ENCODE measurements around the gene IQSEC1.

Gene IQSEC1

DNA sequence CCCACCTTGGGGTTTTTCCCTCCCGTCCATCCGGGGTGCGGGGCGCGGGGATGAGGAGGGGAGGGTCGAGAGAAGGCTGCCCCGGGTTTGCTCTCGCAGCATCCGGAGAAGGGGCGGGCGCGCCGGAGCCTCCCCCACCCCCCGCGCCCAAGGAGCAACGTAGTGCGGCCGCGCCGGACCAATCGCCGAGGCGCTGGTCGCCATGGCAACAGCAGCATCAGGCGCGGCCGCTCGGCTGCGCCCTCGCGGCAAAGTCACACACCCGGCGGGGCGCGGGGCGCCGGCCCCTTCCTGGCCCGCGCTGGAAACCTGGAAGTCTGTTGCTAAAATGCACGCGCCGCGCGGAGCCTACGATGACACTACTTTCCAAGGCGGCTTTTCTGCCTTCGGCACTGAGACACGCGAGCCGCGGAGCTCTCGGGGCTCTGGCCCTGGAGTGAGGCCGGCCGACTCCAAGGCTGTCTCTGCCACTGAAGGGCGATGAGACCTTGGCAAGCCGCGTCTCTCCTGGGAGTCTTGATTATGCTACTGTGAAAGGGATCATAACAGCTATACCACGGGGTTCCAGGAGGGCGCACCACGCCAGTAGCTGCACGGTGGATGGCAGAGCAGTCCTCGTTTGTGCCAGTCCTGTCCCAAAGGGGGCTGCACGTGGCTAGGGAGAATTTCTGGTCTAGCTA lies at the start of gene IQSEC1:
TSS of gene IQSEC1 (minus strand) at position 104 of the 680 bp plus-strand sequence. CDS start 415 bp downstream, outside the sequence.
- peaks cover 3% of the 10 kb centered on the region for H3K36me3 Mint-ChIP-seq
- peaks cover 9% of the 10 kb centered on the region for H3K27me3 Mint-ChIP-seq
- no peaks in the 10 kb centered on the region for H3K9me3 Mint-ChIP-seq
- H3K4me3 Mint-ChIP-seq: peak within 1 kb of the TSS; percentile 88
- peak; percentile 86 for ATAC-seq
- H3K27ac Mint-ChIP-seq: peak within 1 kb of the TSS; percentile 85
- H3K4me1 Mint-ChIP-seq: peaks cover 63% of the 10 kb centered on the region

DNA sequence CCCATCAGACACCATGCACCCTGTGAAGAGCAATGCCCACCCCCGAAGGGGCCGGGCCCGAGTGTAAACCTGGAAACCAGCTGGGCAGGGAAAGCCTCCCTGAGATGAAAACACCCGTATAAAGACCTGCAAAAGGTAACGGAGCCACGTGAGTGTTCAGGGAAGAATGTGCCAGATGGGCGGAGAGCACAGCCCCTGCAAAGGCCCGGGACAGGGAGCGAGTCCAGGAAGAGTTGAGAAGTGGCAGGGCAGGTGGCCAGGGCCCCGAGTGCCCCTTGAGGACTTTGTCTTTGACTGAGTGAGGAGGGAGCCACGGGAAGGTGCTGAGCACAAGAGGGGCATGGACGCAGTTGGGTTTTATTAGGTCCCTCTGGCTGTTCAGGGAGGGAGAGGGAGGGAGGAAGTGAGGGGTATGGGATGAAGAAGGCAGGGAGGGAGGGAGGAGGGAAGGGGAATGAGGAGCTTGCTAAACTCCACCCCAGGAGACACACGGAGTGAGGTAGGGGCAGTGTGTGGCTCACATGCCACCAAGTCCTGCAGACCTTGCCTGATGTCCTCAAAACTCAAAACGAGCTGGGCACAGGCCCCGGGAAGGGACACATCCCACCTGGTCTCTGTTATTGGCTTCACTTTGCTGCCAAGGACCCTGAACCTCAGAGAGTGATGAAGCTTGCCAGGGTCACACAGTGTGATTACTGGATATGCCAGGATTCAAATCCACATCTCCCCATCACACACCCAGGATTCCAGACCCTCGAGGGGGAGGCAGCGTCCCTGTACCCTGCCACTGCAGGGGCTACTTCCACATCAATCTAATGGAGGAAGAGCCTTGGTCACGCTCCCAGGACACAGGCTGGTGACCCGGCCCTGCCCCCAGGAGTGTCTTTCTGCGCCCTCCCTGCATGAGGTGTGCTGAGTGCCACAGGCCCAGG lies 49.1 kb upstream of the IQSEC1 start:
- ATAC-seq: no peak
- Mint-ChIP-seq H3K4me1 (peaks cover 4% of the 10 kb centered on the region), H3K4me3 (no peak overlapping the region), H3K36me3 (no peaks in the 10 kb centered on the region), H3K27me3 (no peaks in the 10 kb centered on the region), H3K27ac (peak overlapping the region; percentile 73), H3K9me3 (no peaks in the 10 kb centered on the region)

DNA sequence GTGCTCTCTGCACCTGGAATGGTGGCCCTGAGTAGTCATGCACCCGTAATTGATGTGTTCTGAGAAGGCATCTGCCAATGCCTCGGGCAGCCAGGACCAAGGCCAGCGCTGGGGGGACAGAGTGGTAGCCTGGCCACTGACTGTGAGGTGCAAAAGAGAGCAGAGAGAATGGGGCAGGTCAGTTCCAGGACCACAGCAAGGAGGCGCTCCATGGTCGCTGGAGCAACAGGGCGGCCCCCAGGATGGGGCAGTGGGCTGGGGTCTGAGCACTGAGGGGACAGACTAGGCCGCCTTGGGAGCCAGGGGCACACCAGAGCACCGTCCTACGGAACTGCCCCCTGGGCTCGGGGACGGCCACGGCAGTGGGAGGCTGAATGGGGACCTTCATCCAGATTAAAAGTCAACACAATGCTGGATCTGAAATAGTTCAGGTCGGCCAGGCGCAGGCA lies 48.3 kb upstream of the IQSEC1 start:
- Mint-ChIP-seq H3K4me3 (no peak overlapping the region), H3K9me3 (no peaks in the 10 kb centered on the region), H3K36me3 (no peaks in the 10 kb centered on the region), H3K27ac (peak overlapping the region; percentile 73), H3K4me1 (peaks cover 4% of the 10 kb centered on the region), H3K27me3 (no peaks in the 10 kb centered on the region)
- ATAC-seq: no peak

DNA sequence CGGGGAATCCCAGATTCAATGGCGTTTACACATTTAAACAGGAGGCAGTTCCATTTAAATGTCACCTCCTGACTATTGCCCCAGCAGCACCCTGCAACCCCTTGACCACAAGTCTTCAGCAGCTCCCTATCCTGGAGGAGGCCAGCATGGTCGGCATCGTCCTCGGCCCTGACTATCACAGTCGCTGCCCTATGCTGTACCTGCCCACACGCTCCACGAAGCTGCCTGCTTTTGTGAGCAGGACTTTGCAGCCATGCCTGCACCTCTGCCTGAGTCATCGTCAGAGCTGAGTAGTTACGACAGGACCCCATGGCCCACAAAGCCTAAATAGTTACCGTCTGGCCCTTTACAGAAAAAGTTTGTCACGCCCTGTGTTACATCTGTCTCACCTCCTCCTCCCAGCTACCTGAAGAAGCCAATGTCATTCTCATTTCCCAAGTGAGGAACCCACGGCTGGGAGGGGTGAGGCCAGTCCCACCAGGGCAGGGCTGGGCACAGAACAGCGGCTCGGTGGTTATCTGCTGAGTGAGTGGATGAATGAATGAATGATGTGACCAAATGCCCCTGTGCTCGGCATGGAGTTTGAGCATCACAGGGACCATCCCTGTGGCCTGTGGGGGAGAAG lies 47.8 kb upstream of the IQSEC1 start:
- no peaks in the 10 kb centered on the region for H3K36me3 Mint-ChIP-seq

DNA sequence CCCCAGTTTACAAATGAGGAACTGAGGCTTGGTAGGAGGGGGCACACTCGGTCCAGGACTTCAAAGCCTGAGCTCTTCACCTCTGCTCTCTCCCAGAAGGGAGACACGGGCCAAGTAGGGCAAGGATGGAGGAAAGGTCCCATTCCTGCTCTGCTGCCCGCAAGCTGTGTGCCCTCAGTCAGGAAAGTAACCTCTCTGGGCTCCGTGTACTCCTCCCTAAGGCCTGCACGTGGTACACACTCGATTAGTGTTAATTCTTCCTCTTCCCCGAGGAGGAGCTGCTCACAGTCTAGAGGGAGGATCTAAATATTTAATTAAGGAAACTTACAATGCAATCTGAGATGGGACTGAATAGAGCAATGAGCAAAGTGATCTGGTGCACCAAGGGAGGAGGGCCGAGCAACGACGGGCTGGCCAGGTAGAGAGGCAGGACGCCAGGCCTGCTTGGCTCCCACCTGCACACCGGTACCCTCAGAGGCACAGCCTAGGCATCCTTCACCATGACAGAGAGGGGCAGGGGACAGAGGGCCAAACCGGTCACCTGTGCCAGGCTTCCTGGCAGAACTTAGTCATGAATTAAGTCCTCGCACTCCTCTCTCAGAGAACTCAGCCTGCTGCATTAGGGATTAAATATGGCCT lies 47.2 kb upstream of the IQSEC1 start:
- Mint-ChIP-seq H3K27me3 (no peaks in the 10 kb centered on the region), H3K27ac (no peak overlapping the region), H3K4me1 (peaks cover 4% of the 10 kb centered on the region), H3K4me3 (no peak overlapping the region), H3K9me3 (no peaks in the 10 kb centered on the region), H3K36me3 (no peaks in the 10 kb centered on the region)
- no peak for ATAC-seq

More for the DNA sequence above, 47.8 kb upstream of the IQSEC1 start:
- Mint-ChIP-seq H3K4me1 (peaks cover 4% of the 10 kb centered on the region), H3K27me3 (no peaks in the 10 kb centered on the region), H3K27ac (no peak overlapping the region), H3K9me3 (no peaks in the 10 kb centered on the region), H3K4me3 (no peak overlapping the region)
- no peak for ATAC-seq

DNA sequence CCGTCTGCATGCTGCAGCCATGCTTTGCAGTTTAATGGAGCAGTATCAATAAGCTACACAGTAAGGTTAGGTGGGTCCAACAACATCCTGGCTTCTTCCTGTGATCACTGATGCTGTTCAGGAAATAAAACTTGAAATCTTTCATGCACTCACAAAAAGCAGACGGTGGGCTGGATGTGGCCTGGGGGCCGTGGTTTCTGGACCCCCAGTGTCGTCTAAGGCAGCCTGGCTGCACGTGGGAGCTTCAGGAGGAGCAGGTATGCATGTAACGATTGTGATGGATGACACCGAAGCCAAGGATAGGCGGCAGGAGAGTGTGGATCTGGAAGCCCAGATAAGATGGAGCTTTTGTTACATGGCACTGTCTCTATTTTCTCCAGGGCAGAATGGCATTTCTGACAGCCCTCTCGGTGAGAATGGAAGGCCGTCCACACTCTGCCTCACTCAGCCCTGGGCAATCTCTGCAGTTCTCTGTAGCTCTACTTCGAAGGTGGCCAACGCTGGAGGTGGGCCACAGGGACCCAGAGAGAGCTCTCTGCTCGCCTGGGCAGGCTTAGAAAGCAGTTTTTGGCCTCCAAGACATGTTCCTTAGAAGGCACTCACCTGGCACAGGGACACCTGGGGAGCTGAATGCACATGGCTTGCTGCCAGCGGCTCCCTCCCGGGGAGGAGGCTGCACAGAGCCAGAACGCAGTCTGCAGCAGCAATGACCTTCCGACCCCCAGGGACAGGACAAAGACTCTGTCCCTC lies 46.4 kb upstream of the IQSEC1 start:
- H3K36me3 Mint-ChIP-seq: no peaks in the 10 kb centered on the region
- no peaks in the 10 kb centered on the region for H3K9me3 Mint-ChIP-seq
- ATAC-seq: no peak
- peaks cover 8% of the 10 kb centered on the region for H3K4me1 Mint-ChIP-seq
- no peak overlapping the region for H3K27ac Mint-ChIP-seq
- no peaks in the 10 kb centered on the region for H3K27me3 Mint-ChIP-seq
- H3K4me3 Mint-ChIP-seq: no peak overlapping the region

DNA sequence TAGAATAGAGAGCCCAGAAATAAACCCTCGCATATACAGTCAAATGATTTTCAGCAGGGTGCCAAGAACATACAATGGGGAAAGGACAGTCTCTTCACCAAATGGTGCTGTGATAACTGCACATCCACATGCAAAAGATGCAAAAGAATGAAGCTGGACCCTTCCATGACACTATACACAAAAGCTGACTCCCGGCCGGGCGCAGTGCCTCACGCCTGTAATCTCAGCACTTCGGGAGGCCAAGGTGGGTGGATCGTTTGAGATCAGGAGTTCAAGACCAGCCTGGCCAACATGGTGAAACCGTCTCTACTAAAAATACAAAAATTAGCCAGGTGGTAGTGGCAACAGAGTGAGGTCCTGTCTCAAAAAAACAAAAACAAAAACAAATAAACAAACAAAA lies 43.2 kb upstream of the IQSEC1 start:
- Mint-ChIP-seq H3K4me3 (no peak overlapping the region), H3K27me3 (no peaks in the 10 kb centered on the region), H3K36me3 (no peaks in the 10 kb centered on the region), H3K4me1 (peaks cover 41% of the 10 kb centered on the region), H3K9me3 (no peaks in the 10 kb centered on the region), H3K27ac (peak overlapping the region; percentile 86)
- ATAC-seq: no peak

DNA sequence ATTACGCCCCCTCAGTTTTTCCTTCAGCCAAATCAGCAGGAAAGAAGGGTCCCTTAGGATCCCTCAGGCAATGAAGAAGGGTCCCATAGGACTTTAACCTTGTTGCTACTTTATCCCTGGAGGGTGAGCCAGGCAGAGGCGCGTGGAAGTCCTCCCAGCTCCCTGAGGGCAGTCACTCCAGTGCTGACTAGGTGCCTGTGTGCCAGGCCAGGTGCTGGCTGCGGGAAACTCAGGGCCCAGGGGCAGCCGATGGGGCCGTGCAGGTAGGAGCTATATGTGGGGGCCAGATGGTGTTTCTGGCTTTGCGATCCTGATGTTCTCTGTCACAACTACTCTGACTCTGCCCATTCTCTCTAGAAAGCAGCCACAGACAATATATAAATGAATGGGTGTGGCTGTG lies 42.8 kb upstream of the IQSEC1 start:
- peak overlapping the region; percentile 86 for H3K27ac Mint-ChIP-seq
- H3K36me3 Mint-ChIP-seq: no peaks in the 10 kb centered on the region
- H3K9me3 Mint-ChIP-seq: no peaks in the 10 kb centered on the region
- ATAC-seq: no peak
- H3K4me1 Mint-ChIP-seq: peaks cover 45% of the 10 kb centered on the region
- H3K27me3 Mint-ChIP-seq: no peaks in the 10 kb centered on the region
- no peak overlapping the region for H3K4me3 Mint-ChIP-seq

DNA sequence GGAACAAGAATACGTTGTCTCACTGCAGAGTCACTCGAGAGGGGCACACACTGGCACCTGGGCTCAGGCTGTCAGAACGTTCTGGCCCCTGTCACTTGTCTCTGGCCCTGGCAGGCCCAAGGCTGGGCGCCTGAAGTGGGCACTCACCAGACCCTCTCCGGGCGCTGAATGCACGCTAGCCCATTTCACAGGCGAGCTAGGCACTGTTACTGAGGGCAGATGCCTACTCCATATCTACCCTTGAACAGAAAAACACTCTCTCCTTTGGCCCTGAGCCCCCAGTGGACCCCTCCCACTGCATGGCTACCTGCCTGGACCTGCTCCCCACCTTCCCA lies 42.3 kb upstream of the IQSEC1 start:
- H3K27ac Mint-ChIP-seq: peak overlapping the region; percentile 86
- H3K4me1 Mint-ChIP-seq: peaks cover 49% of the 10 kb centered on the region
- no peak for ATAC-seq
- H3K4me3 Mint-ChIP-seq: no peak overlapping the region
- H3K36me3 Mint-ChIP-seq: no peaks in the 10 kb centered on the region
- H3K27me3 Mint-ChIP-seq: no peaks in the 10 kb centered on the region
- no peaks in the 10 kb centered on the region for H3K9me3 Mint-ChIP-seq

DNA sequence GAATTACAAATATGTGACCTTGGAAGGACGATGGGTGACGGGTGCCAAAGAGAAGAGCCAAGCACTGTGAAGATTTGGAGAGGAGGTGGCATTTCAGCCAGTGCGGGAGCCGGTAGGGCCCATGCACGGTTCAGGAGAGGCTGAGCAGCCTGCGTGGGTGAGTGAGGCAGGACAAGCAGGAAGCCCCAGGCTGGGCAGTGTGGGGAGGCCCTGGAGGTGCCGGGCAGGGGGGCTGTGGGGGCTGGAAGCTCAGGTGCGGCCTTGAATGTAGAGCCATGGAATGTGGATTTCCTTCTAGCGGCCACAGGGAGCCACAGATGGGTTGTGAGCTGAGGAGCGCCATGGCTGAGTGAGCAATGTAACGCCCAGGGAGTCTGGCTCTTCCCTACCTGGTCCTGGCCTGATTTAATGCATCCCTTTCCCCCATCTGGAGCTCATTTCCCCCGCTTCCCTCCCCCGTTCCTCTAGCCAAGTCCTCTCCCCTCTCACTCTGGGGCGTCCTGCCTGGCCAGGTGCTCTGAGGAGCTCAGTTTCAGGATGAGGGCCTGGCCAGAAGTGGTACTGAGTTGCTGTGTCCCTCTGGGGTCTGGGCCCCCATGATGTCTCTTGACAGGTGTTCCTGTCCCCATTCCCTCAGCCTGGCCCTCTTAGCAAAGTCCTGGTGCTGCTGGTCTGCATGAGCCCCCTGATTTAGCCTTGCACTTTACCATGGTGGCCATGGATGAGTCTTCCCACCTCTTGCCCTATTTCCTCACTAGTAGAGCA lies 41.8 kb upstream of the IQSEC1 start:
- Mint-ChIP-seq H3K36me3 (no peaks in the 10 kb centered on the region), H3K27me3 (no peaks in the 10 kb centered on the region), H3K4me1 (peaks cover 50% of the 10 kb centered on the region), H3K27ac (peak overlapping the region; percentile 86), H3K4me3 (no peak overlapping the region), H3K9me3 (no peaks in the 10 kb centered on the region)
- ATAC-seq: no peak

DNA sequence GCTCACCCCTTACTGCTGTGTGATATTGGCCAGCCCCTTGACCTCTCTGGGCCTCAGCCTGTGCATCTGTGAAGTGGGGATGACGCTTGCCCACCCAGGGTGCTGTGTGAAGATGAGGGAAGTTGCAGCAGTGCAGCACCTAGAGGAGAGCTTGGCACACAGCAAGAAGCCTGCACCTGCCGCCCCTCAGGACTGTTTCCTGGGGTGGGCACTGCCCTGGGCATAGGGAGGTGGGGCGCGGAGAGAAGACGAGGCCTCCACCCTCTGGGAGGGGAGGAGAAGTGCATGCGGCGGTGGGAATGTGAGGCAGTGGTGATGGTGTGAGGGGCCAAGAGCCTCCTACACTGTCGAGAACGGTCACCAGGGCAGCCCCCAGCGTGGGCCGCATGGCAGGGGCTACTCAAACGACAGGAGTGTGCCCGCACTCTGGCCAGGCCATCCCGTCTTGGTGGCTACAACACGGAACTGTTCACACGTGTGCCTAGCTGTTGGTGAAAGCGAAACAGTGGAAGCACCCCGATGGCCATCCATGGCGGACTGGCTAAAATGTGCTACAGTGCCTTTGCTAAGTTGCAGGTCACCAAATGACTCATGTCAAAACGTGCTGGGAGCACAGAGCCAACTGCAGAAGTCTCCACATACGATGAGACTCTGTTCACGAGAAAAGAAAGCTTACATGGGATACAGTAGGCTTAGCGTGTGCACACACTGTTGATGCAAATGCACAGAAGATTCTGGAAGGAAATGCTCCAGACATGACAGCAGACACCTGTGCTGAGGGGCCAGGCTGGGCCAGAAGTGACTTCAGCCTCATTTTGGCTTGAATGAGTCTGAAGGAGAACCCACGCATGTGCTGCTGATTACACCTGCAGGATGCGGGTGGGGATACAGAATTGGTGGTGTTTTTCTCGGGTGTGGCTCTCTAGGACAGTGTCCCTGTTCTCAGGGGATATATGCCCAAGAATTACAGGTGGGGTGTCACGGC lies 40.4 kb upstream of the IQSEC1 start:
- Mint-ChIP-seq H3K4me1 (peaks cover 50% of the 10 kb centered on the region), H3K36me3 (no peaks in the 10 kb centered on the region), H3K4me3 (no peak overlapping the region), H3K27ac (peak overlapping the region; percentile 86), H3K27me3 (no peaks in the 10 kb centered on the region), H3K9me3 (no peaks in the 10 kb centered on the region)
- ATAC-seq: peak; percentile 40

DNA sequence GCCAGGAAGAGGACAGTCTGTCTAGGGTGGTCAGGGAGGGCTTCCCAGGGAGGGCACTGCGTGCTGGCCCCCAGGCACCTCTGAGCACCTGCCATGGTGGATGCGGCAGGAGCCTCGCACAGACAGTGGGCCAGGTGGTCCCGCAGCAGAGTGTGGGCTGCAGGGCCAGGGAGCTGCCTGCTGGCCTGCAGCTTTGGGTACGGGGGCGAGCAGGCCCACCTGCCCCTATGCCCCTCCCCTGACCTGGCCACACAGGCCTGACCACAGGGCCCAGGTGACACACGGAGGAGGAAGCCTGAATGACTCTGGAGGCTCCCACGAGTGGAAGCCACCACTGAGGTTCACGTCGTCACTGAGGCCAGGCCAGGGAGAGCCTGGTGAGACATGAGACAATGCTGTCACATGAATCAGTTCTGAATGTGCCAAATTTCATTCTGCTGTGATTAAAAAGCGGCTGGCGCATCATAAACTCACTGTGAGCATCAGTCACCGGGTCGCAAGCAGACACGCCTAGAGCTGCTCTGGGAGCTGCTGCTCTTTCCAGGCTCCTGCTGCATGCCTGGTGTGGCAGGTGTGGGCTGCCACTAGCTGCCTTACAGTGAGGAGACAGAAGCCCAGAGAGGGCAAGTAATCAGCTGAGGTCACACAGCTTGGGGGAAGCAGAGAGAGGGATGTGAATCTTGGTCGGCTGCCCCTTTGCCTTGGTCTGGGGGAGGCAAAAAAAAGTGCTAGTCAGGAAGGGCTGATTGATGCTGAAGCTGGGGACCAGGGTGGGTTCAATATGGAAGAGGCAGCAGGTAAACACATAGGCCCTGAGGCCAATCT lies 39.5 kb upstream of the IQSEC1 start:
- no peaks in the 10 kb centered on the region for H3K9me3 Mint-ChIP-seq
- no peaks in the 10 kb centered on the region for H3K27me3 Mint-ChIP-seq
- H3K4me3 Mint-ChIP-seq: no peak overlapping the region
- ATAC-seq: no peak
- peaks cover 50% of the 10 kb centered on the region for H3K4me1 Mint-ChIP-seq
- peak overlapping the region; percentile 86 for H3K27ac Mint-ChIP-seq
- no peaks in the 10 kb centered on the region for H3K36me3 Mint-ChIP-seq

All from stimulated activated memory B cell treated with anti-CD40 and anti-IgM and Interleukin-4, amounts not matched to agents 10 μg/mL and 1 μg/mL and 100 μg/mL, for 72 hours (primary cell).